Hepatic stellate cell (primary cell): ENCODE measurements around the gene THAP11.

Experiments
- DNase-seq: peaks from one replicate; pipeline ENCODE4 v3.0.0; 2011; ENCODE audit warnings: low spot score

THAP11 gene

GRCh38 chr16:67841816-67842508 lies at the start of gene THAP11:
Gene THAP11, plus strand, starts transcription at chr16:67842320. Its CDS starts 235 bp downstream, at chr16:67842555.
- peak; percentile 95 for DNase-seq

GRCh38 chr16:67796099-67796718 lies 45.9 kb upstream of the THAP11 start:
- DNase-seq: no peak

GRCh38 chr16:67800338-67800926 lies 41.7 kb upstream of the THAP11 start:
- peak; percentile 32 for DNase-seq

GRCh38 chr16:67801241-67801640 lies 40.9 kb upstream of the THAP11 start:
- DNase-seq: no peak

- DNase-seq: no peak
Observed at GRCh38 chr16:67801883-67802282, 40.2 kb upstream of the THAP11 start.

GRCh38 chr16:67803894-67804293 lies 38.2 kb upstream of the THAP11 start:
- no peak for DNase-seq

GRCh38 chr16:67804853-67805542 lies 37.1 kb upstream of the THAP11 start:
- DNase-seq: no peak

GRCh38 chr16:67805718-67806427 lies 36.2 kb upstream of the THAP11 start:
- no peak for DNase-seq

- peak; percentile 96 for DNase-seq
Observed at GRCh38 chr16:67806428-67807147, 35.5 kb upstream of the THAP11 start, which contains the start of the genes RANBP10 and TSNAXIP1. Gene RANBP10, minus strand, starts transcription at chr16:67806560. Its CDS starts 24 bp downstream, at chr16:67806536. Gene TSNAXIP1, plus strand, starts transcription at chr16:67806889. Its CDS starts 261 bp downstream, at chr16:67807150.

GRCh38 chr16:67807148-67807682 lies 34.9 kb upstream of the THAP11 start:
- no peak for DNase-seq

- DNase-seq: no peak
Observed at GRCh38 chr16:67811899-67812298, 30.2 kb upstream of the THAP11 start.

- no peak for DNase-seq
Observed at GRCh38 chr16:67814567-67814966, 27.6 kb upstream of the THAP11 start.

GRCh38 chr16:67820608-67821259 lies 21.4 kb upstream of the THAP11 start:
- no peak for DNase-seq

- DNase-seq: no peak
Observed at GRCh38 chr16:67822511-67822910, 19.6 kb upstream of the THAP11 start.

GRCh38 chr16:67825119-67825518 lies 17.0 kb upstream of the THAP11 start:
- DNase-seq: no peak

- DNase-seq: no peak
Observed at GRCh38 chr16:67825906-67826305, 16.2 kb upstream of the THAP11 start.

GRCh38 chr16:67828651-67829050 lies 13.5 kb upstream of the THAP11 start:
- DNase-seq: no peak

- peak; percentile 89 for DNase-seq
Observed at GRCh38 chr16:67833030-67833414, 9.1 kb upstream of the THAP11 start.

GRCh38 chr16:67833415-67834241 lies 8.5 kb upstream of the THAP11 start:
- DNase-seq: peak; percentile 96

GRCh38 chr16:67834242-67834614 lies 7.9 kb upstream of the THAP11 start:
- DNase-seq: no peak
